RWPE2 (cell line): Measurements from ENCODE around the gene ITGAX.
A peak's percentile ranks its signal among the peaks of the same experiment; 100 is the strongest.

Experiments used
- ATAC-seq: fragments of 200-7000 bp; cut with Tn5 transposase; 3 replicates; pipeline ENCODE4 v1.9.1; 2021; ENCODE audit warnings: low read depth
- DNase-seq: peaks from one replicate; pipeline ENCODE4 v3.0.0-alpha.2; 2020; ENCODE audit warnings: low spot score
- H3K27ac ChIP-seq: fragments of 450-650 bp; 2 replicates; pipeline ENCODE4 v1.5.1; 2017; ENCODE audit warnings: mild to moderate bottlenecking; ENCODE audit not compliant: poor library complexity, severe bottlenecking
- H3K27me3 ChIP-seq: fragments of 250-450 bp; sonication (Bioruptor Pico); 2 replicates; pipeline ENCODE4 v1.5.1; 2021; ENCODE audit warnings: mild to moderate bottlenecking, moderate library complexity; ENCODE audit not compliant: insufficient read depth, poor library complexity, severe bottlenecking
- H3K36me3 ChIP-seq: fragments of 250-450 bp; sonication (Bioruptor Pico); 2 replicates; pipeline ENCODE4 v1.5.1; 2020; ENCODE audit warnings: low read depth, mild to moderate bottlenecking, moderate library complexity
- H3K4me1 ChIP-seq: fragments of 250-450 bp; sonication (Bioruptor Pico); 2 replicates; pipeline ENCODE4 v1.5.1; 2021; ENCODE audit warnings: mild to moderate bottlenecking, moderate library complexity; ENCODE audit not compliant: insufficient read depth, poor library complexity, severe bottlenecking
- H3K4me3 ChIP-seq: fragments of 250-450 bp; sonication (Bioruptor Pico); 2 replicates; pipeline ENCODE4 v1.5.1; 2021; ENCODE audit warnings: mild to moderate bottlenecking, moderate library complexity; ENCODE audit not compliant: severe bottlenecking
- H3K9me3 ChIP-seq: fragments of 250-450 bp; sonication (Bioruptor Pico); 2 replicates; pipeline ENCODE4 v1.5.1; 2021; ENCODE audit warnings: mild to moderate bottlenecking, moderate library complexity; ENCODE audit not compliant: severe bottlenecking
- CTCF ChIP-seq: fragments of 450-650 bp; IDR thresholded peaks from one replicate; pipeline ENCODE4 v1.5.1; 2017; ENCODE audit warnings: mild to moderate bottlenecking, moderate library complexity; ENCODE audit not compliant: poor library complexity, severe bottlenecking

The ITGAX gene

GRCh38 chr16:31352376-31353115, 2.4 kb upstream of the ITGAX start:
- ATAC-seq (no peak), DNase-seq (peak; percentile 48)
- TF ChIP-seq CTCF = no peak
- Histone ChIP-seq H3K4me1 (no peaks in the 10 kb centered on the region), H3K4me3 (no peak overlapping the region), H3K36me3 (no peaks in the 10 kb centered on the region), H3K9me3 (no peaks in the 10 kb centered on the region), H3K27ac (no peak overlapping the region), H3K27me3 (no peaks in the 10 kb centered on the region)

GRCh38 chr16:31355431-31356100, 590 bp downstream of the ITGAX start:
- Histone ChIP-seq H3K4me3 (no peak overlapping the region), H3K9me3 (no peaks in the 10 kb centered on the region), H3K27me3 (no peaks in the 10 kb centered on the region), H3K36me3 (no peaks in the 10 kb centered on the region), H3K4me1 (no peaks in the 10 kb centered on the region), H3K27ac (no peak overlapping the region)
- TF ChIP-seq CTCF = no peak
- no peak for ATAC-seq
- peak; percentile 34 for DNase-seq

GRCh38 chr16:31356566-31357323, 1.8 kb downstream of the ITGAX start:
- no peak for TF ChIP-seq CTCF
- no peaks in the 10 kb centered on the region for H3K27me3 ChIP-seq
- H3K4me3 ChIP-seq = no peak overlapping the region

GRCh38 chr16:31357324-31358109, 2.5 kb downstream of the ITGAX start:
- no peak for DNase-seq
- Histone ChIP-seq H3K36me3 (no peaks in the 10 kb centered on the region), H3K4me1 (no peaks in the 10 kb centered on the region), H3K27ac (no peak overlapping the region), H3K9me3 (no peaks in the 10 kb centered on the region), H3K4me3 (no peak overlapping the region), H3K27me3 (no peaks in the 10 kb centered on the region)
- TF ChIP-seq CTCF = no peak
- ATAC-seq = no peak

More at GRCh38 chr16:31356566-31357323, 1.8 kb downstream of the ITGAX start:
- ATAC-seq (no peak), DNase-seq (peak; percentile 47)
- H3K27ac ChIP-seq = no peak overlapping the region
- no peaks in the 10 kb centered on the region for H3K36me3 ChIP-seq
- H3K4me1 ChIP-seq = no peaks in the 10 kb centered on the region
- H3K9me3 ChIP-seq = no peaks in the 10 kb centered on the region
